K562 (cell line): ENCODE results near the gene MBD5. TPM values are rescaled to one million over a fixed set of nuclear protein-coding genes. Genes with fewer than 3 reads are reported as not detected.

Experiments
- ATAC-seq: fragments of 200-7000 bp; cut with Tn5 transposase; 3 replicates; pipeline ENCODE4 v1.9.1; 2020; ENCODE audit warnings: moderate library complexity
- BruUV-seq: library from RNA; stranded (reverse); fragments of 400-500 nt; replicated peaks from 2 replicates; lab custom pipeline; 2021; lab: Mats Ljungman, UMichigan
- CTCF ChIA-PET: fragments of 300-600 bp; formaldehyde crosslinking; extraction: SDS; loops from one replicate; lab custom pipeline; 2021; ENCODE audit warnings: low intra/inter-chr PET ratio; lab: Yijun Ruan, JAX
- POLR2A ChIA-PET: fragments of 300-600, 350-650 bp; sonication (Branson Sonifier 250); formaldehyde crosslinking; extraction: SDS; loops from one replicate; lab custom pipeline; 2021; ENCODE audit warnings: antibody characterized with exemption, inconsistent platforms; lab: Yijun Ruan, JAX
- DNase-seq, 4 experiments: peaks; one replicate each; pipeline versions ENCODE4 v3.0.0 to v3.0.0-alpha.2; 2011 to 2018; ENCODE audit warnings: low spot score in 3 of 4, mixed read lengths in 3 of 4; ENCODE audit errors: extremely low read depth in 1 of 4
- FAIRE-seq: peaks from 2 replicates; lab custom pipeline; 2011; peaks lifted over from hg19 to GRCh38; lab: Jason Lieb, UNC
- H2AFZ ChIP-seq: 2 replicates; pipeline ENCODE4 v1.6.0; 2011; ENCODE audit warnings: low read depth, low read length, control low read depth, inconsistent platforms
- H3K27ac ChIP-seq: fragments of 200-600 bp; 3 replicates; pipeline ENCODE4 v1.8.0; 2011; ENCODE audit warnings: low read depth, mild to moderate bottlenecking, control low read depth, inconsistent platforms, low read length, moderate library complexity, mixed read lengths; ENCODE audit errors: extremely low read depth
- H3K27me3 ChIP-seq, 2 experiments: fragments of 300-600 bp in 1 of 2; 2 replicates in 1 of 2; 3 replicates in 1 of 2; pipeline versions ENCODE4 v1.6.0 to v1.8.0; 2011; ENCODE audit warnings: inconsistent platforms in 2 of 2, low read length in 2 of 2, mild to moderate bottlenecking in 1 of 2, mixed read lengths in 1 of 2, moderate library complexity in 1 of 2; ENCODE audit not compliant: control insufficient read depth in 2 of 2, insufficient read depth in 2 of 2
- H3K36me3 ChIP-seq: fragments of 300-600 bp; 3 replicates; pipeline ENCODE4 v1.8.0; 2011; ENCODE audit warnings: mild to moderate bottlenecking, low read length, inconsistent platforms; ENCODE audit not compliant: control insufficient read depth, insufficient read depth
- H3K4me1 ChIP-seq, 2 experiments: fragments of 200-600 bp in 1 of 2; replicated peaks in 1 of 2; 2 replicates in 1 of 2; 3 replicates in 1 of 2; pipeline versions ENCODE4 v1.5.1 to v1.8.0; 2011; ENCODE audit warnings: inconsistent platforms in 2 of 2, low read length in 2 of 2, mild to moderate bottlenecking in 1 of 2, mixed read lengths in 1 of 2, moderate library complexity in 1 of 2; ENCODE audit not compliant: control insufficient read depth in 2 of 2, insufficient read depth in 2 of 2
- H3K4me2 ChIP-seq: 2 replicates; pipeline ENCODE4 v1.6.1; 2011; ENCODE audit warnings: low read length, control low read depth, inconsistent platforms, mixed read lengths; ENCODE audit not compliant: insufficient read depth
- H3K4me3 ChIP-seq: fragments of 200-600 bp; sonication (generic), shearing (Covaris generic); 2 replicates; pipeline ENCODE4 v1.5.1; 2016; ENCODE audit warnings: control low read depth, inconsistent platforms
- H3K79me2 ChIP-seq: fragments of 200-600 bp; 3 replicates; pipeline ENCODE4 v1.8.0; 2011; ENCODE audit warnings: low read length, inconsistent platforms; ENCODE audit not compliant: control insufficient read depth, insufficient read depth
- H3K9ac ChIP-seq, 2 experiments: 2 replicates each; pipeline versions ENCODE4 v1.6.0 to v1.6.1; 2011; ENCODE audit warnings: low read depth in 2 of 2, low read length in 2 of 2, control low read depth in 1 of 2, inconsistent platforms in 1 of 2, mild to moderate bottlenecking in 1 of 2, mixed read lengths in 1 of 2; ENCODE audit not compliant: insufficient read depth in 1 of 2
- H3K9me1 ChIP-seq: one replicate; pipeline ENCODE4 v1.6.0; 2011; ENCODE audit warnings: inconsistent platforms, mild to moderate bottlenecking, low read length, moderate library complexity; ENCODE audit not compliant: control insufficient read depth, insufficient read depth
- H3K9me3 ChIP-seq: replicated peaks from 2 replicates; pipeline ENCODE4 v1.5.1; 2011; ENCODE audit warnings: low read depth, low read length, inconsistent platforms; ENCODE audit not compliant: control insufficient read depth, insufficient read depth
- H4K20me1 ChIP-seq: replicated peaks from 2 replicates; pipeline ENCODE4 v1.6.1; 2011; ENCODE audit warnings: low read length, inconsistent platforms, mixed read lengths; ENCODE audit not compliant: control insufficient read depth, insufficient read depth
- BMI1 ChIP-seq: fragments of 150-350 bp; IDR thresholded peaks from 2 replicates; pipeline ENCODE4 v1.6.1; 2014; ENCODE audit warnings: low read length
- BRF1 ChIP-seq: IDR thresholded peaks from 3 replicates; pipeline ENCODE4 v1.6.1; 2011; ENCODE audit warnings: borderline replicate concordance, mild to moderate bottlenecking; ENCODE audit not compliant: insufficient read length; ENCODE audit errors: extremely low read depth
- CLOCK ChIP-seq: fragments of 250-450 bp; sonication (Bioruptor Pico); IDR thresholded peaks from 2 replicates; pipeline ENCODE4 v1.4.0; 2020; ENCODE audit warnings: mild to moderate bottlenecking, moderate library complexity, borderline replicate concordance
- FOXA1 ChIP-seq: fragments of 450-650 bp; IDR thresholded peaks from 2 replicates; pipeline ENCODE4 v1.6.1; 2016; ENCODE audit warnings: mild to moderate bottlenecking, borderline replicate concordance
- GTF2B ChIP-seq: IDR thresholded peaks from 2 replicates; pipeline ENCODE4 v1.6.1; 2011; ENCODE audit not compliant: insufficient read length; ENCODE audit errors: extremely low read depth
- HDAC1 ChIP-seq, 2 experiments: fragments of 450-650 bp; IDR thresholded peaks; 2 replicates each; pipeline ENCODE4 v1.6.1; 2016 to 2017; ENCODE audit warnings: inconsistent platforms in 1 of 2, mild to moderate bottlenecking in 1 of 2, moderate library complexity in 1 of 2
- NFYB ChIP-seq: IDR thresholded peaks from 2 replicates; pipeline ENCODE4 v1.6.1; 2011; ENCODE audit warnings: mild to moderate bottlenecking, moderate library complexity; ENCODE audit not compliant: insufficient read length; ENCODE audit errors: extremely low read depth
- NRF1 ChIP-seq, 2 experiments: fragments of 450-650 bp; IDR thresholded peaks in 1 of 2; conservative IDR thresholded peaks in 1 of 2; 2 replicates each; pipeline ENCODE4 v1.6.1; 2014; ENCODE audit warnings: mild to moderate bottlenecking in 2 of 2
- RUNX1 ChIP-seq: sonication (generic); IDR thresholded peaks from 2 replicates; pipeline ENCODE4 v1.6.1; 2016; ENCODE audit warnings: antibody characterized with exemption, low read depth
- SAFB2 ChIP-seq: fragments of 200-400 bp; formaldehyde crosslinking; IDR thresholded peaks from 2 replicates; pipeline ENCODE4 v1.6.1; 2018; ENCODE audit warnings: borderline replicate concordance, low read length, low read depth, moderate library complexity; ENCODE audit not compliant: severe bottlenecking
- TCF7L2 ChIP-seq: fragments of 150-350 bp; IDR thresholded peaks from 2 replicates; pipeline ENCODE4 v1.6.1; 2016; ENCODE audit warnings: low read depth, mild to moderate bottlenecking, low read length, moderate library complexity
- ZFX ChIP-seq: sonication (generic); formaldehyde crosslinking; IDR thresholded peaks from 2 replicates; pipeline ENCODE4 v1.8.0; 2022; ENCODE audit warnings: mild to moderate bottlenecking, missing genetic modification reagents, moderate library complexity
- ZNF444 ChIP-seq: fragments of 250-450 bp; sonication (Bioruptor Pico); IDR thresholded peaks from 2 replicates; pipeline ENCODE4 v1.4.0; 2020; ENCODE audit warnings: mild to moderate bottlenecking, moderate library complexity
- ZNF57 ChIP-seq: fragments of 450-650 bp; formaldehyde crosslinking; IDR thresholded peaks from 2 replicates; pipeline ENCODE4 v1.4.0; 2020; ENCODE audit warnings: mild to moderate bottlenecking, moderate library complexity
- ZNF778 ChIP-seq: fragments of 450-650 bp; formaldehyde crosslinking; IDR thresholded peaks from 2 replicates; pipeline ENCODE4 v1.4.0; 2020; ENCODE audit warnings: mild to moderate bottlenecking, moderate library complexity
- WGBS: fragments of 100-300 bp; shearing (Covaris generic); methylation state at CpG from one replicate; pipeline ENCODE4 v1.1.6; 2016; ENCODE audit warnings: low coverage, mixed read lengths; ENCODE audit not compliant: insufficient coverage; ENCODE audit errors: missing lambda C conversion rate; 5-methylcytosine and 5-hydroxymethylcytosine counted together
- in situ Hi-C: fragments of 300-500 bp; cut with MboI; formaldehyde crosslinking; loops from 4 replicates; pipeline ENCODE4 v1.15.0; 2018; ENCODE audit warnings: inconsistent platforms, mixed read lengths
- intact Hi-C: fragments of 100-400 bp; cut with micrococcal nuclease; formaldehyde crosslinking; loops from 2 replicates; pipeline ENCODE4 v1.14.2; 2022
- polyA plus RNA-seq, 8 experiments: library from polyadenylated mRNA; depleted of rRNA in 4 of 8; stranded (reverse) in 5 of 8; unstranded in 3 of 8; fragments of >200 nt; fragmentation: Nextera tagmentation in 2 of 8; fragmentation: Illumina TruSeq in 1 of 8; extraction: Ambion mirVana in 2 of 8; extraction: Trizol in 1 of 8; gene quantifications; 2 replicates each; pipeline versions ENCODE4 v1.2.1 to v1.2.3, GENCODE V29; 2011 to 2014; ENCODE audit warnings: inconsistent platforms in 1 of 8, missing spikeins in 1 of 8
- total RNA-seq, 7 experiments: library from RNA; depleted of rRNA in 6 of 7; stranded (reverse); fragments of >200 nt in 6 of 7; fragmentation: Illumina TruSeq in 2 of 7; extraction: Trizol in 2 of 7; gene quantifications; 2 replicates each; pipeline versions ENCODE4 v1.2.1 to v1.2.3, GENCODE V29; 2011 to 2021; ENCODE audit warnings: low replicate concordance in 1 of 7
- TF ChIP-seq, protein P1 (sequence below): sonication (generic); formaldehyde crosslinking; IDR thresholded peaks from 2 replicates; pipeline ENCODE4 v1.8.0; 2022; ENCODE audit warnings: missing genetic modification reagents, mild to moderate bottlenecking, borderline replicate concordance

The MBD5 gene
- total and polyA plus RNA-seq, 9 of the 15 experiments (the other 6 are each of a cell fraction or from before 2014, with no cell fraction given): 3.4 to 14.5 (median 9.0) TPM

GRCh38 chr2:148173168-148173567, 152.3 kb downstream of the MBD5 start:
- ATAC-seq: no peak
- Histone ChIP-seq H3K4me1 (peaks cover 0 to 7% of the 10 kb centered on the region in 2 experiments; a peak in 2 of 5 replicates), H3K4me2 (no peak overlapping the region), H4K20me1 (no peaks in the 10 kb centered on the region), H3K9me1 (no peaks in the 10 kb centered on the region), H3K27ac (no peak overlapping the region), H3K79me2 (no peaks in the 10 kb centered on the region), H3K9me3 (no peaks in the 10 kb centered on the region), H3K4me3 (no peak overlapping the region), H3K27me3 (no peaks in the 10 kb centered on the region), H3K36me3 (no peaks in the 10 kb centered on the region), H3K9ac (no peak overlapping the region), H2AFZ (no peak overlapping the region)
- ChIA-PET CTCF (no interaction called here), POLR2A (interaction anchor here (1.2 kb wide), 1 partner anchor 153 kb away, joined by 4 read pairs; the partner anchor contains the start of gene ORC4)
- intact Hi-C loops: no loop called here
- no peak for FAIRE-seq
- 20% methylated on average over 12 of the region's 12 CpGs for WGBS
- in situ Hi-C loops: no loop called here
- BruUV-seq: no TSS peak
- DNase-seq: no peak
- TF ChIP-seq, protein P1, sequence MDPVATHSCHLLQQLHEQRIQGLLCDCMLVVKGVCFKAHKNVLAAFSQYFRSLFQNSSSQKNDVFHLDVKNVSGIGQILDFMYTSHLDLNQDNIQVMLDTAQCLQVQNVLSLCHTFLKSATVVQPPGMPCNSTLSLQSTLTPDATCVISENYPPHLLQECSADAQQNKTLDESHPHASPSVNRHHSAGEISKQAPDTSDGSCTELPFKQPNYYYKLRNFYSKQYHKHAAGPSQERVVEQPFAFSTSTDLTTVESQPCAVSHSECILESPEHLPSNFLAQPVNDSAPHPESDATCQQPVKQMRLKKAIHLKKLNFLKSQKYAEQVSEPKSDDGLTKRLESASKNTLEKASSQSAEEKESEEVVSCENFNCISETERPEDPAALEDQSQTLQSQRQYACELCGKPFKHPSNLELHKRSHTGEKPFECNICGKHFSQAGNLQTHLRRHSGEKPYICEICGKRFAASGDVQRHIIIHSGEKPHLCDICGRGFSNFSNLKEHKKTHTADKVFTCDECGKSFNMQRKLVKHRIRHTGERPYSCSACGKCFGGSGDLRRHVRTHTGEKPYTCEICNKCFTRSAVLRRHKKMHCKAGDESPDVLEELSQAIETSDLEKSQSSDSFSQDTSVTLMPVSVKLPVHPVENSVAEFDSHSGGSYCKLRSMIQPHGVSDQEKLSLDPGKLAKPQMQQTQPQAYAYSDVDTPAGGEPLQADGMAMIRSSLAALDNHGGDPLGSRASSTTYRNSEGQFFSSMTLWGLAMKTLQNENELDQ (CRISPR knock-in tag): no peak
- TF ChIP-seq ZFX (CRISPR knock-in tag) (no peak), ZNF778 (CRISPR knock-in tag) (no peak), ZNF444 (CRISPR knock-in tag) (no peak), TCF7L2 (no peak), CLOCK (CRISPR knock-in tag) (no peak), ZNF57 (CRISPR knock-in tag) (no peak), SAFB2 (no peak), BMI1 (no peak), BRF1 (no peak), FOXA1 (no peak), NRF1 (conservative IDR thresholded peaks at IDR 0.05 in 1 of 2, IDR thresholded peaks at IDR 0.05 in 1 of 2) (no peak), GTF2B (no peak), RUNX1 (no peak), HDAC1 (IDR thresholded peaks at IDR 0.05) (no peak), NFYB (no peak)
